GM12872 (cell line): ENCODE measurements around the gene METTL4.

Experiments
- TF ChIP-seq, protein P1 (sequence below): IDR thresholded peaks from 3 replicates; pipeline ENCODE4 v1.5.1; 2011; ENCODE audit warnings: low read depth, mild to moderate bottlenecking, low read length, moderate library complexity; ENCODE audit not compliant: insufficient read depth

The METTL4 gene

DNA sequence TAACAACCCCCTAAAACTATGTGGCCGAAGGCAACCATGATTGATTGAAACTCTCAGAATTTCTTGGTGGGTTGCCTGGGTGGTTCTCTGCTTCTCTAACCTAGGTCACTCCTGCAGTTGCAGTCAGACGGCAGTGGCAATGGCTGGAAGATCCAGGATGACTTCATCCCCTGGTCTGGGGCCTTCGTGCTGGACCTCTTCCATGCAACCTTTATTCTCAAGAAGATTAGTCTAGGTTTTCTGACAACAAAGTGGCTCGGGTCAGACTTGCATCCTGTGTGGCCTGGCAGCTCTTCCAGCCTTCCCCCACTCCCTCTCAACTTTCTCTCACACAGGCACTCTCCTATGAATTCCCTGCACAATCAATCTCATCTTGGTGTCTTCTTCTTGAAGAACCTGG is 76.4 kb downstream of the METTL4 start:
- TF ChIP-seq, protein P1, sequence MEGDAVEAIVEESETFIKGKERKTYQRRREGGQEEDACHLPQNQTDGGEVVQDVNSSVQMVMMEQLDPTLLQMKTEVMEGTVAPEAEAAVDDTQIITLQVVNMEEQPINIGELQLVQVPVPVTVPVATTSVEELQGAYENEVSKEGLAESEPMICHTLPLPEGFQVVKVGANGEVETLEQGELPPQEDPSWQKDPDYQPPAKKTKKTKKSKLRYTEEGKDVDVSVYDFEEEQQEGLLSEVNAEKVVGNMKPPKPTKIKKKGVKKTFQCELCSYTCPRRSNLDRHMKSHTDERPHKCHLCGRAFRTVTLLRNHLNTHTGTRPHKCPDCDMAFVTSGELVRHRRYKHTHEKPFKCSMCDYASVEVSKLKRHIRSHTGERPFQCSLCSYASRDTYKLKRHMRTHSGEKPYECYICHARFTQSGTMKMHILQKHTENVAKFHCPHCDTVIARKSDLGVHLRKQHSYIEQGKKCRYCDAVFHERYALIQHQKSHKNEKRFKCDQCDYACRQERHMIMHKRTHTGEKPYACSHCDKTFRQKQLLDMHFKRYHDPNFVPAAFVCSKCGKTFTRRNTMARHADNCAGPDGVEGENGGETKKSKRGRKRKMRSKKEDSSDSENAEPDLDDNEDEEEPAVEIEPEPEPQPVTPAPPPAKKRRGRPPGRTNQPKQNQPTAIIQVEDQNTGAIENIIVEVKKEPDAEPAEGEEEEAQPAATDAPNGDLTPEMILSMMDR: no peak
